K562 (cell line): ENCODE measurements around the gene SLC16A13. TPM values are rescaled to one million over a fixed set of nuclear protein-coding genes. Genes with fewer than 3 reads are reported as not detected.

ENCODE experiments used
- ATAC-seq: fragments of 200-7000 bp; cut with Tn5 transposase; 3 replicates; pipeline ENCODE4 v1.9.1; 2020; ENCODE audit warnings: moderate library complexity
- BruUV-seq: library from RNA; stranded (reverse); fragments of 400-500 nt; replicated peaks from 2 replicates; lab custom pipeline; 2021; lab: Mats Ljungman, UMichigan
- CTCF ChIA-PET: fragments of 300-600 bp; formaldehyde crosslinking; extraction: SDS; loops from one replicate; lab custom pipeline; 2021; ENCODE audit warnings: low intra/inter-chr PET ratio; lab: Yijun Ruan, JAX
- POLR2A ChIA-PET: fragments of 300-600, 350-650 bp; sonication (Branson Sonifier 250); formaldehyde crosslinking; extraction: SDS; loops from one replicate; lab custom pipeline; 2021; ENCODE audit warnings: antibody characterized with exemption, inconsistent platforms; lab: Yijun Ruan, JAX
- DNase-seq, 4 experiments: peaks; one replicate each; pipeline versions ENCODE4 v3.0.0 to v3.0.0-alpha.2; 2011 to 2018; ENCODE audit warnings: low spot score in 3 of 4, mixed read lengths in 3 of 4; ENCODE audit errors: extremely low read depth in 1 of 4
- FAIRE-seq: peaks from 2 replicates; lab custom pipeline; 2011; peaks lifted over from hg19 to GRCh38; lab: Jason Lieb, UNC
- H2AFZ ChIP-seq: 2 replicates; pipeline ENCODE4 v1.6.0; 2011; ENCODE audit warnings: low read depth, low read length, control low read depth, inconsistent platforms
- H3K27ac ChIP-seq: fragments of 200-600 bp; 3 replicates; pipeline ENCODE4 v1.8.0; 2011; ENCODE audit warnings: low read depth, mild to moderate bottlenecking, control low read depth, inconsistent platforms, low read length, moderate library complexity, mixed read lengths; ENCODE audit errors: extremely low read depth
- H3K27me3 ChIP-seq, 2 experiments: fragments of 300-600 bp in 1 of 2; 2 replicates in 1 of 2; 3 replicates in 1 of 2; pipeline versions ENCODE4 v1.6.0 to v1.8.0; 2011; ENCODE audit warnings: inconsistent platforms in 2 of 2, low read length in 2 of 2, mild to moderate bottlenecking in 1 of 2, mixed read lengths in 1 of 2, moderate library complexity in 1 of 2; ENCODE audit not compliant: control insufficient read depth in 2 of 2, insufficient read depth in 2 of 2
- H3K36me3 ChIP-seq: fragments of 300-600 bp; 3 replicates; pipeline ENCODE4 v1.8.0; 2011; ENCODE audit warnings: mild to moderate bottlenecking, low read length, inconsistent platforms; ENCODE audit not compliant: control insufficient read depth, insufficient read depth
- H3K4me1 ChIP-seq, 2 experiments: fragments of 200-600 bp in 1 of 2; replicated peaks in 1 of 2; 2 replicates in 1 of 2; 3 replicates in 1 of 2; pipeline versions ENCODE4 v1.5.1 to v1.8.0; 2011; ENCODE audit warnings: inconsistent platforms in 2 of 2, low read length in 2 of 2, mild to moderate bottlenecking in 1 of 2, mixed read lengths in 1 of 2, moderate library complexity in 1 of 2; ENCODE audit not compliant: control insufficient read depth in 2 of 2, insufficient read depth in 2 of 2
- H3K4me2 ChIP-seq: 2 replicates; pipeline ENCODE4 v1.6.1; 2011; ENCODE audit warnings: low read length, control low read depth, inconsistent platforms, mixed read lengths; ENCODE audit not compliant: insufficient read depth
- H3K4me3 ChIP-seq: fragments of 200-600 bp; sonication (generic), shearing (Covaris generic); 2 replicates; pipeline ENCODE4 v1.5.1; 2016; ENCODE audit warnings: control low read depth, inconsistent platforms
- H3K79me2 ChIP-seq: fragments of 200-600 bp; 3 replicates; pipeline ENCODE4 v1.8.0; 2011; ENCODE audit warnings: low read length, inconsistent platforms; ENCODE audit not compliant: control insufficient read depth, insufficient read depth
- H3K9ac ChIP-seq, 2 experiments: 2 replicates each; pipeline versions ENCODE4 v1.6.0 to v1.6.1; 2011; ENCODE audit warnings: low read depth in 2 of 2, low read length in 2 of 2, control low read depth in 1 of 2, inconsistent platforms in 1 of 2, mild to moderate bottlenecking in 1 of 2, mixed read lengths in 1 of 2; ENCODE audit not compliant: insufficient read depth in 1 of 2
- H3K9me1 ChIP-seq: one replicate; pipeline ENCODE4 v1.6.0; 2011; ENCODE audit warnings: inconsistent platforms, mild to moderate bottlenecking, low read length, moderate library complexity; ENCODE audit not compliant: control insufficient read depth, insufficient read depth
- H3K9me3 ChIP-seq: replicated peaks from 2 replicates; pipeline ENCODE4 v1.5.1; 2011; ENCODE audit warnings: low read depth, low read length, inconsistent platforms; ENCODE audit not compliant: control insufficient read depth, insufficient read depth
- H4K20me1 ChIP-seq: replicated peaks from 2 replicates; pipeline ENCODE4 v1.6.1; 2011; ENCODE audit warnings: low read length, inconsistent platforms, mixed read lengths; ENCODE audit not compliant: control insufficient read depth, insufficient read depth
- CHD7 ChIP-seq: fragments of 200-600 bp; sonication (generic); IDR thresholded peaks from one replicate; pipeline ENCODE4 v1.6.1; 2012; ENCODE audit warnings: mild to moderate bottlenecking, low read depth, low read length, inconsistent platforms
- HLTF ChIP-seq: fragments of 450-650 bp; IDR thresholded peaks from 2 replicates; pipeline ENCODE4 v1.6.1; 2016
- IRF2 ChIP-seq: sonication (generic); formaldehyde crosslinking; IDR thresholded peaks from 2 replicates; pipeline ENCODE4 v1.8.1; 2022; ENCODE audit warnings: mild to moderate bottlenecking, missing genetic modification reagents
- MAFK ChIP-seq: IDR thresholded peaks from 2 replicates; pipeline ENCODE4 v1.6.1; 2011; ENCODE audit warnings: low read length, improper control_type of control experiment
- MED1 ChIP-seq: sonication (generic); formaldehyde crosslinking; IDR thresholded peaks from 2 replicates; pipeline ENCODE4 v1.8.1; 2023; ENCODE audit warnings: missing genetic modification reagents, borderline replicate concordance
- SMC3 ChIP-seq: conservative IDR thresholded peaks from 2 replicates; pipeline ENCODE4 v1.6.1; 2011; ENCODE audit warnings: low read depth, low read length, improper control_type of control experiment; ENCODE audit not compliant: insufficient read depth
- TCF15 ChIP-seq: fragments of 250-450 bp; sonication (Bioruptor Pico); IDR thresholded peaks from 2 replicates; pipeline ENCODE4 v1.8.0; 2022; ENCODE audit warnings: moderate library complexity, mild to moderate bottlenecking, inconsistent platforms
- ZEB2 ChIP-seq: fragments of 450-650 bp; IDR thresholded peaks from 2 replicates; pipeline ENCODE4 v1.6.1; 2016
- ZFP36 ChIP-seq: fragments of 150-350 bp; IDR thresholded peaks from 2 replicates; pipeline ENCODE4 v1.6.1; 2018; ENCODE audit warnings: low read length, low read depth; ENCODE audit not compliant: partially characterized antibody
- ZKSCAN3 ChIP-seq: fragments of 250-450 bp; sonication (Bioruptor Pico); IDR thresholded peaks from 2 replicates; pipeline ENCODE4 v1.4.0; 2020
- ZNF146 ChIP-seq: IDR thresholded peaks from one replicate; pipeline ENCODE4 v1.6.1; 2018; ENCODE audit warnings: missing compliant biosample characterization; ENCODE audit not compliant: unreplicated experiment
- WGBS: fragments of 100-300 bp; shearing (Covaris generic); methylation state at CpG from one replicate; pipeline ENCODE4 v1.1.6; 2016; ENCODE audit warnings: low coverage, mixed read lengths; ENCODE audit not compliant: insufficient coverage; ENCODE audit errors: missing lambda C conversion rate; 5-methylcytosine and 5-hydroxymethylcytosine counted together
- in situ Hi-C: fragments of 300-500 bp; cut with MboI; formaldehyde crosslinking; loops from 4 replicates; pipeline ENCODE4 v1.15.0; 2018; ENCODE audit warnings: inconsistent platforms, mixed read lengths
- intact Hi-C: fragments of 100-400 bp; cut with micrococcal nuclease; formaldehyde crosslinking; loops from 2 replicates; pipeline ENCODE4 v1.14.2; 2022
- polyA plus RNA-seq, 8 experiments: library from polyadenylated mRNA; depleted of rRNA in 4 of 8; stranded (reverse) in 5 of 8; unstranded in 3 of 8; fragments of >200 nt; fragmentation: Nextera tagmentation in 2 of 8; fragmentation: Illumina TruSeq in 1 of 8; extraction: Ambion mirVana in 2 of 8; extraction: Trizol in 1 of 8; gene quantifications; 2 replicates each; pipeline versions ENCODE4 v1.2.1 to v1.2.3, GENCODE V29; 2011 to 2014; ENCODE audit warnings: inconsistent platforms in 1 of 8, missing spikeins in 1 of 8
- total RNA-seq, 7 experiments: library from RNA; depleted of rRNA in 6 of 7; stranded (reverse); fragments of >200 nt in 6 of 7; fragmentation: Illumina TruSeq in 2 of 7; extraction: Trizol in 2 of 7; gene quantifications; 2 replicates each; pipeline versions ENCODE4 v1.2.1 to v1.2.3, GENCODE V29; 2011 to 2021; ENCODE audit warnings: low replicate concordance in 1 of 7

The SLC16A13 gene
- total and polyA plus RNA-seq, 9 of the 15 experiments (the other 6 are each of a cell fraction or from before 2014, with no cell fraction given): 0.04 to 5.6 (median 0.87) TPM

GRCh38 chr17:7026471-7027115 lies 9.2 kb upstream of the SLC16A13 start:
- BruUV-seq: no TSS peak
- peak overlapping the region in 1 of 2 experiments; percentile 50; a peak in 2 of 4 replicates for H3K9ac ChIP-seq
- no peak overlapping the region for H3K4me3 ChIP-seq
- 90% methylated on average over 18 of the region's 29 CpGs for WGBS
- FAIRE-seq (no peak), ATAC-seq (no peak), DNase-seq (no peak)
- no peak overlapping the region for H2AFZ ChIP-seq
- ChIA-PET POLR2A (no interaction called here), CTCF (no interaction called here)
- H3K9me3 ChIP-seq: no peaks in the 10 kb centered on the region
- H3K4me1 ChIP-seq: peaks cover 27 to 35% of the 10 kb centered on the region in 2 experiments
- peaks cover 16% of the 10 kb centered on the region for H3K79me2 ChIP-seq
- no peaks in the 10 kb centered on the region for H3K9me1 ChIP-seq
- in situ Hi-C loops (loop anchor here (25.0 kb wide), 1 partner anchor 536 kb away; the partner anchor contains the start of genes SENP3 and TNFSF13), intact Hi-C loops (no loop called here)
- H3K27me3 ChIP-seq: no peaks in the 10 kb centered on the region
- peaks cover 10% of the 10 kb centered on the region; the same call in 2 of the 3 replicates for H3K36me3 ChIP-seq
- no peak overlapping the region for H3K4me2 ChIP-seq
- H3K27ac ChIP-seq: no peak overlapping the region
- TF ChIP-seq MAFK (no peak), ZFP36 (no peak), IRF2 (CRISPR knock-in tag) (no peak), CHD7 (no peak), MED1 (CRISPR knock-in tag) (no peak), ZEB2 (no peak), ZNF146 (CRISPR knock-in tag) (no peak), ZKSCAN3 (CRISPR knock-in tag) (no peak), HLTF (no peak), SMC3 (no peak), TCF15 (CRISPR knock-in tag) (no peak)
- H4K20me1 ChIP-seq: no peaks in the 10 kb centered on the region
